ENCODE results near the gene CAMTA1.

The CAMTA1 gene

GRCh38 chr1:7315316-7315715 lies 530.1 kb downstream of the CAMTA1 start:
- TF ChIP-seq CTCF (IDR thresholded peaks at IDR 0.05; ENCODE audit: low read depth, low read length) = no peak
- H3K4me3 ChIP-seq (ENCODE audit: low read depth, low read length) = no peak overlapping the region

GRCh38 chr1:7315946-7316345 lies 530.7 kb downstream of the CAMTA1 start:
- H3K4me3 ChIP-seq (ENCODE audit: low read depth, low read length) = no peak overlapping the region
- TF ChIP-seq CTCF (IDR thresholded peaks at IDR 0.05; ENCODE audit: low read depth, low read length) = no peak

- no peak for TF ChIP-seq CTCF (IDR thresholded peaks at IDR 0.05; ENCODE audit: low read depth, low read length)
- H3K4me3 ChIP-seq (ENCODE audit: low read depth, low read length) = no peak overlapping the region
Observed at GRCh38 chr1:7317888-7318287, 532.6 kb downstream of the CAMTA1 start.

- no peak for TF ChIP-seq CTCF (IDR thresholded peaks at IDR 0.05; ENCODE audit: low read depth, low read length)
Observed at GRCh38 chr1:7319196-7319595, 533.9 kb downstream of the CAMTA1 start.

GRCh38 chr1:7320661-7321060 lies 535.4 kb downstream of the CAMTA1 start:
- no peak for TF ChIP-seq CTCF (IDR thresholded peaks at IDR 0.05; ENCODE audit: low read depth, low read length)
- no peak overlapping the region for H3K4me3 ChIP-seq (ENCODE audit: low read depth, low read length)

More at GRCh38 chr1:7319196-7319595, 533.9 kb downstream of the CAMTA1 start:
- no peak overlapping the region for H3K4me3 ChIP-seq (ENCODE audit: low read depth, low read length)

GRCh38 chr1:7322283-7322785 lies 537.1 kb downstream of the CAMTA1 start:
- H3K4me3 ChIP-seq (ENCODE audit: low read depth, low read length) = no peak overlapping the region
- TF ChIP-seq CTCF (IDR thresholded peaks at IDR 0.05; ENCODE audit: low read depth, low read length) = no peak

- no peak overlapping the region for H3K4me3 ChIP-seq (ENCODE audit: low read depth, low read length)
- TF ChIP-seq CTCF (IDR thresholded peaks at IDR 0.05; ENCODE audit: low read depth, low read length) = no peak
Observed at GRCh38 chr1:7322912-7323311, 537.7 kb downstream of the CAMTA1 start.

Measured in WI38 (cell line).